MCF 10A (cell line): Measurements from ENCODE around the gene PRKAR1B. TPM values are rescaled to one million over a fixed set of nuclear protein-coding genes. Genes with fewer than 3 reads are reported as not detected.
A peak's percentile ranks its signal among the peaks of the same experiment; 100 is the strongest.

Experiments
- BruUV-seq: library from RNA; stranded (reverse); fragments of 400-500 nt; replicated peaks from 2 replicates; lab custom pipeline; 2021; lab: Mats Ljungman, UMichigan
- CTCF ChIA-PET: fragments of 300-600 bp; sonication (Branson Sonifier 250); formaldehyde crosslinking; extraction: SDS; loops from one replicate; lab custom pipeline; 2021; ENCODE audit warnings: antibody characterized with exemption, inconsistent platforms; lab: Yijun Ruan, JAX
- POLR2A ChIA-PET: fragments of 300-600, 350-650 bp; sonication (Branson Sonifier 250); formaldehyde crosslinking; extraction: SDS; loops from one replicate; lab custom pipeline; 2020; ENCODE audit warnings: antibody characterized with exemption, inconsistent platforms; lab: Yijun Ruan, JAX
- DNase-seq: peaks from one replicate; pipeline ENCODE4 v3.0.0-alpha.2; 2018; ENCODE audit not compliant: unreplicated experiment
- H3K27ac Mint-ChIP-seq: one replicate; pipeline ENCODE4 v1.8.0; 2022; ENCODE audit warnings: mild to moderate bottlenecking, low read depth, mixed read lengths; ENCODE audit not compliant: unreplicated experiment
- H3K27me3 Mint-ChIP-seq: one replicate; pipeline ENCODE4 v1.8.0; 2022; ENCODE audit warnings: mixed read lengths; ENCODE audit not compliant: insufficient read depth, unreplicated experiment
- H3K36me3 Mint-ChIP-seq: one replicate; pipeline ENCODE4 v1.8.0; 2022; ENCODE audit warnings: mild to moderate bottlenecking, moderate library complexity, mixed read lengths; ENCODE audit not compliant: insufficient read depth, unreplicated experiment
- H3K4me1 Mint-ChIP-seq: one replicate; pipeline ENCODE4 v1.8.0; 2022; ENCODE audit warnings: mixed read lengths; ENCODE audit not compliant: insufficient read depth, unreplicated experiment
- H3K4me3 Mint-ChIP-seq: one replicate; pipeline ENCODE4 v1.8.0; 2022; ENCODE audit warnings: mild to moderate bottlenecking, moderate library complexity, mixed read lengths; ENCODE audit not compliant: unreplicated experiment
- H3K9me3 Mint-ChIP-seq: one replicate; pipeline ENCODE4 v1.8.0; 2022; ENCODE audit warnings: mixed read lengths; ENCODE audit not compliant: unreplicated experiment
- CTCF ChIP-seq: fragments of 200-600 bp; IDR thresholded peaks from one replicate; pipeline ENCODE4 v1.8.0; 2022; ENCODE audit warnings: antibody characterized with exemption, mild to moderate bottlenecking; ENCODE audit not compliant: unreplicated experiment
- intact Hi-C: fragments of 100-400 bp; cut with micrococcal nuclease; formaldehyde crosslinking; loops from 2 replicates; pipeline ENCODE4 v1.14.1; 2022
- total RNA-seq: library from RNA; stranded (reverse); gene quantifications from 2 replicates; pipeline ENCODE4 v1.2.3, GENCODE V29; 2022

The PRKAR1B gene
- total RNA-seq, 1 experiment from 2014 or later = 31.5 TPM

GRCh38 chr7:767941-768731 is 41.1 kb upstream of the PRKAR1B start:
- POLR2A ChIA-PET = interaction anchor here (0.7 to 2.4 kb wide), 17 partner anchors 30 to 576 kb away, joined by 3 to 18 read pairs (median 5); partner anchors contain the start of genes DNAAF5, FAM20C, GET4 and PDGFA
- TF ChIP-seq CTCF = no peak
- Mint-ChIP-seq H3K9me3 (no peaks in the 10 kb centered on the region), H3K36me3 (peaks cover 76% of the 10 kb centered on the region), H3K27ac (peak overlapping the region; percentile 94), H3K4me3 (peak overlapping the region; percentile 79), H3K4me1 (no peaks in the 10 kb centered on the region), H3K27me3 (no peaks in the 10 kb centered on the region)
- CTCF ChIA-PET = interaction anchor here (0.6 to 2.2 kb wide), 7 partner anchors 8 to 450 kb away, joined by 3 to 10 read pairs (median 5); no protein-coding TSS in a partner anchor
- intact Hi-C loops = no loop called here
- DNase-seq = peak; percentile 95
- no TSS peak for BruUV-seq

GRCh38 chr7:767580-767940 is 40.5 kb upstream of the PRKAR1B start:
- peak overlapping the region; percentile 79 for H3K4me3 Mint-ChIP-seq
- no TSS peak for BruUV-seq
- peak overlapping the region; percentile 94 for H3K27ac Mint-ChIP-seq
- no peaks in the 10 kb centered on the region for H3K9me3 Mint-ChIP-seq
- ChIA-PET CTCF (interaction anchor here (0.6 to 2.2 kb wide), 7 partner anchors 8 to 449 kb away, joined by 3 to 10 read pairs (median 4); no protein-coding TSS in a partner anchor), POLR2A (interaction anchor here (0.7 to 2.4 kb wide), 16 partner anchors 29 to 575 kb away, joined by 3 to 18 read pairs (median 5); partner anchors contain the start of genes DNAAF5, FAM20C, PDGFA and PRKAR1B)
- H3K36me3 Mint-ChIP-seq = peaks cover 78% of the 10 kb centered on the region
- DNase-seq = peak; percentile 85
- H3K4me1 Mint-ChIP-seq = no peaks in the 10 kb centered on the region
- H3K27me3 Mint-ChIP-seq = no peaks in the 10 kb centered on the region
- TF ChIP-seq CTCF = no peak
- intact Hi-C loops = no loop called here

GRCh38 chr7:765383-765782 is 38.3 kb upstream of the PRKAR1B start:
- DNase-seq = no peak
- H3K36me3 Mint-ChIP-seq = peaks cover 69% of the 10 kb centered on the region
- ChIA-PET POLR2A (no interaction called here), CTCF (interaction anchor here (1.0 to 1.2 kb wide), 2 partner anchors 9 to 443 kb away, joined by 4 to 5 read pairs; no protein-coding TSS in a partner anchor)
- H3K4me3 Mint-ChIP-seq = no peak overlapping the region
- no TSS peak for BruUV-seq
- H3K27ac Mint-ChIP-seq = no peak overlapping the region
- H3K27me3 Mint-ChIP-seq = no peaks in the 10 kb centered on the region
- no peak for TF ChIP-seq CTCF
- no peaks in the 10 kb centered on the region for H3K9me3 Mint-ChIP-seq
- no peaks in the 10 kb centered on the region for H3K4me1 Mint-ChIP-seq
- intact Hi-C loops = no loop called here

- intact Hi-C loops = no loop called here
- Mint-ChIP-seq H3K27me3 (no peaks in the 10 kb centered on the region), H3K9me3 (no peaks in the 10 kb centered on the region), H3K4me3 (no peak overlapping the region), H3K4me1 (no peaks in the 10 kb centered on the region), H3K27ac (no peak overlapping the region), H3K36me3 (peaks cover 78% of the 10 kb centered on the region)
- CTCF ChIA-PET = no interaction called here
- BruUV-seq = no TSS peak
- POLR2A ChIA-PET = no interaction called here
- no peak for DNase-seq
- TF ChIP-seq CTCF = no peak
Measured at GRCh38 chr7:763762-764161, 36.7 kb upstream of the PRKAR1B start.
